IPS-11a (cell line): Measurements from ENCODE around the gene TMEM81.

ENCODE experiments used
- H3K4me3 ChIP-seq: one replicate; pipeline ENCODE4 v1.5.1; 2013; ENCODE audit warnings: low read depth, low read length, control low read depth

TMEM81 gene

DNA sequence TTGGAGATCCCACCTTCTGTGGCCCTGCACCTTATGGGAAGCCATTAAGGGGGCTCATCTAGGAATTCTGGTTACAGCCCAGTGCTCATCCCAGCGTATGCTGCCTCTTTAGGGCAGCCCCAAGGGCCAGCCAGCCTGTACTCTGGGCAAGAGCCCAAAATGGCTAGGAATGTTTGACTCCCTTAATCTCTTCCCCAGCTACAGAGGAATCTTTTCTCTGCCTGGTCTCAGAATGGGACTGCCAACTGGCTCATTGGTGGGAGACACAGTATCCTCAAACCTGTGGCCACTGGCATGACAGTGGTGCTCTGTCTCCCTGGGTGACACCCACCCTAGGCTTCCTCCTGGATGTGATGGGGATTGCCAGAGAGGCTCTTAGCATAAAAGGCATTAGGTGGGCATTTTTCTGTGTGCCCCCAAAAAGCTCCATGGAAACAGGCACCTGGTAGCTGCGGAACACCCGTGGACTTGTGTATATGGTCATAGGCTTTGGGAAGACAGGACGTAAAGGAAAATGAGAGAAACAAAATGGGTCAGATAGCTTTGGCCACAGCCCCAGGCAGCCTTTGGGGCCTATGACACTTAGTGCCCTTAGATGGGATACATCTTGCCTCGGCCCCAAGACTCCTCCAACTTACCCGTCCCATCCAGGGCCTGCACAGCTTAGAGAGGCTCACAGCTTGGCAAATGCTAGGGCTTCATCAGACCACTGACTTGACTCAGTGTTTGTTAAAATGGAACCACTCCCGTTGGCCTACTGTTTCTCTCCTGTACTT, 6.9 kb downstream of the TMEM81 start:
- no peak overlapping the region for H3K4me3 ChIP-seq

DNA sequence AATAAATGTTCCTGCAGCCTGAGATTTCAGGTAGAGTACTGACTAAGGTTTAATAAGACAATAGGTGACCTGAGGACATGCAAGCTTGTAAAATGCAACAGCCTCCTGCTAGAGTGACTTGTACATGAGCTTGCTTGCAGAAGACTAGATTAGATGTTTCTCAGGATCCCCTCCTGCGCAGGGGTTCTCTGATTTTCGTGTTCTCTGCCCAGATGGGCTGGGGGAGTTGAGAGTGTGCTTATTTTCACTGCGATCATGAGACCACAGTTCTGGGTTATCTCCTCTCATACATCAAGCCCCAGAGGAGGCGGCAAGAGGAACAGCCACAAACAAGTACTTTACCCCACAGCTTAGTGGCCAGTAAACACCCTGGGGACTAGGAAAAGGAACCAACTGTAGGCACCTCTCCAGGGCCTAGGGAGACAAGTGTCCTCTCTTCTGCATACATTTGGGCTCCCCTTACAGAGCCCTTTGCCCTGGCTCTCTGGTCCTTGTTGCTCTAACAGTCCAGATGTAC, 8.0 kb downstream of the TMEM81 start:
- no peak overlapping the region for H3K4me3 ChIP-seq

DNA sequence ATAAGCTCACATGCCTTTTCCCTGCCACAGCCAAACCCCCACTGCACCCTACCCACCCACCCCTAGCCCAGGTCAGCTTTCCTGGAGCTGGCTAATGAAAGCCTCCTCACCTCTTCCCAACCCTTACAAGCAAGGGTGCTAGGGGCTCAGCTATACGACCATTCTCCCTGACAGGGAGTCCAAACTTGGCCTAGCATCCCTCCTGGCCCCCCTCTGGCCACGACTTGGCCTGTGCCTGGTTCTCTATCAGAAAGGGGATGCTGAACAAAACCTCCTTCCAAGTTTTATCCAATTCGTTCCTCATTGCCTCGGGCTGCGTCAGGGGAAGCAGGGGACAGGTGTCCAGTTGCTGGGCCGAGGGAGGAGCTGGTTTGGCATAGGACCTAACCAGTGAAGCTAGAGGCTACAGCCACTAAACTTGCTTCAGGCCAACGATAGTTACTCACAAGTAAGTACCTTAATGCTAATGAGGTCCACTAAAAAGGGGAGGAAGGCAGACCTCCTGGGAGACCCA, 8.6 kb downstream of the TMEM81 start:
- no peak overlapping the region for H3K4me3 ChIP-seq

DNA sequence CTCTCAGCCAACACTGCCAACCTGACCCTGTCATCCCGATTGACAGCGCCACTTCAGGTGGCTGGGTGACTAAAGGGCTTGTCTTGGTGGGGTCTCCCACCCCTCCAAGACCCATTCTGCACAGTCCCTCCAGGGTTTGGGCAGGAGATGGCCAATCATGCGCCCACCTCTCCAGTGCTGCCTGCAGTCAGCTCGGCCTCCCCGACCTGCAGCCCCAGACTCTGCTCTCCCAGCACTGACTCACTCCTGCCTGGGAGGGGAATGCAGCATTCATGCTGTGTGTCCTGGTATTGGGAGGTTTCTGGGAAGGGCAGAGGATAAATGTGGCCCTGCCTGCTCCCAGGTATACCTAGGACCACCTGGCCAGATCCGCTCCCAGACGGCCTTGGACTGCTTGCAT, 9.7 kb downstream of the TMEM81 start:
- H3K4me3 ChIP-seq = no peak overlapping the region

DNA sequence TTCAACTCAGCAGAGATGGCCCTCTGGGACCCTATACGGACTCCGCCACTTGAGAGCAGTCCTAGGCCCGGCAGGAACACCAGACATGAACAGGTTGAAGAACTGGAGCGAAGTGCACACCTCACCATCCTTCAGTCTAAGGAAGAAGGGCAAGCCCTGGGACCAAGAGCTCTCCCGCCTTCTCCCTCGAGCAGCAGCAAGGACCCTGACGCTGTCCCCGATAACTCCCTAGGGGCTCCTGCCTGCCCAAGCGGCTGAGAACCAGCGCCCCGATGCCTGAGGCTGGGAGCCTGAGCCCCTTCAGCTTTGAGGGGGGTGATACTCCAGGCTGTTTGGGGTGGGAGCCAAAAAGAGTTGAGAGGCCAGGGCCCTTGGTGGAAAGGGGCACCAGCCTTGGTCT, 10.2 kb downstream of the TMEM81 start:
- H3K4me3 ChIP-seq = no peak overlapping the region

DNA sequence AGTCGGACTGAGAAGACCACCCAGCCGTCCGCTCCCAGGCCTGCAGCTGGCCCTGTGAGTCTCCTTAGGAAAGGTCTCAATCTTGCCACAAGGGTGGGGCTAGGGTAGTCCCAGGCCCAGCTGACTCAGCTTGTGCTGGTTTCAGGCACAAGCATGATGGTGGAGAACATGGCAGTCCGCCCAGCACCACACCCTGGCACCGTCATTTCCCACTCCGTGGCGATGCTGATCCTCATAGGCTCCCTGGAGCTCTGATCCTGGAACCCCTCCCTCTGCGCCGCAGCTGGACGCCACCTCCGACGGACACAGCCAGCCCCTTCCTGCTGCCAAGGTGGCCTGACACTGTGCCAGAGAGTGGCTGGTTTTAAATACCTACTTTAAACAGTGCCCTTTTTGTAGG, 10.7 kb downstream of the TMEM81 start:
- no peak overlapping the region for H3K4me3 ChIP-seq

DNA sequence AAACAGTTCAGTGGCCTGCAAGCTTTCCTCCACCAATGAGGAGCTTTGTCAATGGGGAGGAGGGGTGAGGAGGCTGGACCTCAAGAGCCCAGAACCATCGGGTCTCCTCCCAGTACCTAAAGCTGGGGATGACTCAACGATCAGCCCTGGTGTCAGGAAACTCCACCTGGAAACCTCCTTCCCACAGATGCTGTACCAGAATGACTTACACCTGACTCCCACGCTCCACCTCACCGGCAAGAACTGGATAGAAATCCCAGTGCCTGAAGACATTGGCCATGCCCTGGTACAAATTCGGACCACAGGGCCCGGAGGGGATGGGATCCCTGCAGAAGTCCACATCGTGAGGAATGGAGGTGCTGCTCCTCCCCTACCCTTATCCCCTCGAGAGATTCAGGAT, 11.4 kb downstream of the TMEM81 start:
- no peak overlapping the region for H3K4me3 ChIP-seq

DNA sequence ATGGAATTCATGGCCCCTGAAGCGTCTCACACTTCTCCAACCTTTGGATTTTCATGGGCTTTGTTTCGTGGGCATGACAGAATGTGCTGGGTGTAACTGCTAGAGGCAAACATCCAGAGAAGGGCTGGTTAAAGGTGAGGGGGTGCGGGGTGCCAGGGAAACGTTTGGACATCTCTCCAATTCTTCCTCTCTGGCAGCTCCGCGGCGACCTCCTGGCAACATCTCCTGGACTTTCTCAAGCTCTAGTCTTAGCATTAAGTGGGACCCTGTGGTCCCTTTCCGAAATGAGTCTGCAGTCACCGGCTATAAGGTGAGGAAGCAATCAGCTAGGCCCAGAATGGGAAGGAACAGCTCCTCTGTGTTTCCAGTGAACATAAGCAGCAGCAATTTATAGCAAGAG, 12.0 kb downstream of the TMEM81 start:
- no peak overlapping the region for H3K4me3 ChIP-seq

DNA sequence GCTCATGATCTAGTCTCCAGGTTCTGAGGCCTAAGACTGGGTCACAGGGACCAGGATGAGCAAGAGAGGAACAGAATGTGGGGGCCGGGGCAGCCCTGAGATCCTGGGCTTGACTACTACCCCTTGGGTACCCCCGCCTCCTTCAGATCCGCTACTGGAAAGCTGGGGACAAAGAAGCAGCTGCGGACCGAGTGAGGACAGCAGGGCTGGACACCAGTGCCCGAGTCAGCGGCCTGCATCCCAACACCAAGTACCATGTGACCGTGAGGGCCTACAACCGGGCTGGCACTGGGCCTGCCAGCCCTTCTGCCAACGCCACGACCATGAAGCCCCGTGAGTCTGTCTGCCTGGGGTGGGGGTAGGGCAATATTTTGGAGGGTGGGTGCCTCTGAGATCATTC, 12.5 kb downstream of the TMEM81 start:
- H3K4me3 ChIP-seq = no peak overlapping the region

DNA sequence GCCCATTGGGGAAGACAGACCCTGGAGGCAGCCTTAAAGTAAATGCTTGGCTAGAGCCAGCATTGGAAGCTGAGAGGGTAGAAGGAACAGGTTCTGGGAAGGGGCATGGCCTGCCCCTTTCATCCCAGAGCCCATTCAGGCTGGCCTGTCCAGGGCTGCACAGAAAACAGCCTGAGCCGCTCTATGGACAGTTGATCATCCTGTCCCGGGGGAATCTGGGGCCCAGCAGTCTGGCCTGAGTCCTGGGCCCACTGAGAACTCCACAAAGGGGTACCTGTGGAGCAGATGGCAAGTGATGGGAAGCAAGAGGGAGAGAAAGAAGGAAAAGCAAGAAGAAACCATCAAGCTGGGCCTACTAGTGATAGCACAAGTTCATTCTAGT, 13.2 kb downstream of the TMEM81 start:
- H3K4me3 ChIP-seq = no peak overlapping the region

DNA sequence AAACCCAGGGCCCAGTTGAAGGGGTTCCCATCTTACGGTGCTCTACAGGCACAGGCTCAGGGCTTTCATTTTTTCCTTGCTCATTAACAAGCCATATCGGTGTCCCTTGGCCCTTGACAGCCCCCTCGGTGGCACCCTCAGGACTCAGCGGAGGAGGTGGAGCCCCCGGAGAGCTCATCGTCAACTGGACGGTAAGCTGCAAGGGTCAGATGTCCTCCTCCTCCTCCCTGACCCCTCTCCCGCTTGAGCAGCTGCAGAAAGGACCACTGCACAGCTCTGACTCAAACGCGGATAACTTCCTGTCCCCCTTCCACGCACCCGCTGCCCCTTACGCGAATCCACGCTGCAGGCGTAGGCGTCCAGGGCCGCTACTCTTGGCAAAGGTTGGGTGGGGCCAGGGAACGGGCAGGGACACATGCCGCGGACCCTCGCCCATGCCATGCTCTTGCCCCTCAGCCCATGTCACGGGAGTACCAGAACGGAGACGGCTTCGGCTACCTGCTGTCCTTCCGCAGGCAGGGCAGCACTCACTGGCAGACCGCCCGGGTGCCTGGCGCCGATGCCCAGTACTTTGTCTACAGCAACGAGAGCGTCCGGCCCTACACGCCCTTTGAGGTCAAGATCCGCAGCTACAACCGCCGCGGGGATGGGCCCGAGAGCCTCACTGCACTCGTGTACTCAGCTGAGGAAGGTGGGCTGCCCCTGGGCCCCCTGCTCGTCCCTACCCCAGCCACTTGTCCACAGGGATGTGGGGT, 14.7 kb downstream of the TMEM81 start:
- H3K4me3 ChIP-seq = no peak overlapping the region

DNA sequence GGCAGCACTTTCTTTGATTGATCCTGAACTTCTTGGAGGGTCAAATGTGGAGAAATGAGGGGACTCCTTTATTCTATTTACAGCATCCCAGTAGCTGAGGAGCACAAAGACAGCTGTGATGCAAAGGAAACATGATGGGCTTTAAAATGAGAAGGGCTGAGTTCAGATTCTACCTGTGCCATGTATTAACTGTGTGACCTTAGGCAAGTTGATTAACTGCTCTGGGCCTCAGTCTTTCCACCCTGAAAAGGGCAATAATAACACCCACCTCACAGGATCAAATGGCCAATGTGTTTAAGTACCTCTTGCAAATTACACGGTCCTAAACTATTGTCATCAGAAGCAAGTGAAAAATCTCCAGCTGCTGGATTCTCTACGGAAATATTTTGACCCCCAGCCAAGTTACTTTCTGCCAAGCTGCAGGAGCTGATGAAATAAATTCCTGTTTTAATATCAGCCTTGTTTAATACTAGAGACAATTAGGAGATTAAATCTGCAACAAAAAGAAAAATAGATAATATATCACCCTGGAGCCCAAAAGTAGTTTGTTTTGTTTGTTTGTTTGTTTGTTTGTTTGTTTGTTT, 15.7 kb downstream of the TMEM81 start:
- no peak overlapping the region for H3K4me3 ChIP-seq

DNA sequence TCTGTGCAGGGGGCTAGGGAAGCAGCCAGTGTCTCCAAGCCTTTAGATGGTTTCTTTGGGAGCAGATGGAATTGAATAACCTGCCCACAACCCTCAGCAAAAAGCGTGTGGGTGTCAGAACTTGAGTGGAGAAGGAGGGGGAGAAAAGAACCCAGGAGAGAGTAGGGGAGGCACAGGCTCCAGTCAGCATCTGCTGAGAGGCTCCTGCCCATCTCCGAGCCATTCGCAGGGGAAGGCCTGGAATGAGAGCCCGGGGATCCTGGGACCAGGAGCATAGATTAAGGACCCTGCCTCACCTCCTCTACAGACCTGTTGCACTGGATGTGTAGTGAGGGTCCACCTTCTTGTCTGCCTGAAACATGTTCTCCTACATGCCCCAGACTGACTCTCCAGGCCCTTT, 16.3 kb downstream of the TMEM81 start:
- H3K4me3 ChIP-seq = no peak overlapping the region

DNA sequence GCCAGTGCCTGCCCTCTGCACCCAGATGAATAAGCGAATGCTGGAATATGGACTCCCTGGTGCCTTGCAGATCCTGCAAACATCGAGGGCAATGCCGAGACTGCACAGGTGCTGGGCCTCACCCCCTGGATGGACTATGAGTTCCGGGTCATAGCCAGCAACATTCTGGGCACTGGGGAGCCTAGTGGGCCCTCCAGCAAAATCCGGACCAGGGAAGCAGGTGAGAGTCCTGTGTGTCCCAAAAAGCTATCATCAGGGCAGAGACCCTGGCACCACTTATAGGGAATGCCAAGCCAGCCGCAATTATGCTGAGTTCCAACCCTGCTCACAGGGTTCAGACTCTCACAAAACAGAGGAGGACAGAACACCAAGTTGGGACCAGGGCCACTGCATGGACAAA, 17.2 kb downstream of the TMEM81 start:
- H3K4me3 ChIP-seq = no peak overlapping the region

DNA sequence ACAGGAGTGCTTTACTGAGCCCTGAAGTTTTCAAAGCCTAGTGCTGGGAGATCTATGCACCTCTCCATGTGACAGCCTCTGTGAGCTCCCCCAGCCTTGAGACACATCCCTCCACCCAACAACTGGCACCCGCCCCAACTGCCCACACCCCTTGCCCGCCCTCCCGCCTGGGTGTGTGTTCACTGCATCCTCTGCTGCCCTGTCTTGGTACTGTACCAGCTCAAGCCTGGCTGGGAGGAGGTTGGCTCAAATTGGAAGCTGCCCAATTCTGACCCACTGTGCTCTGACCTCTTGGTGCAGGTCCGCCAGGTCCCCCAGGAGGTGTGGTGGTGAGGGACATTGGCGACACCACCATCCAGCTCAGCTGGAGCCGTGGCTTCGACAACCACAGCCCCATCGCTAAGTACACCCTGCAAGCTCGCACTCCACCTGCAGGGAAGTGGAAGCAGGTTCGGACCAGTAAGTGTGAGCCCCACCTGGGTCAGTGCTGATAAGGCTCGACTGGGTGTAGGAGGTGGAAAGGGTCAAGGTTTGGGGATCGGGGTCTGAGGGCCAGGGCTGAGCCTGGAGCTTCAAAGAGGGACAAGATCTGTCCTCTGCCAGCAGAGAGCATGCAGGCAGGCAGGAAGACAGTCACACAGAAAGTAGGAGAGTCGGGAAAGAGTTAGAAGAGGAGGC, 18.0 kb downstream of the TMEM81 start:
- H3K4me3 ChIP-seq = no peak overlapping the region

DNA sequence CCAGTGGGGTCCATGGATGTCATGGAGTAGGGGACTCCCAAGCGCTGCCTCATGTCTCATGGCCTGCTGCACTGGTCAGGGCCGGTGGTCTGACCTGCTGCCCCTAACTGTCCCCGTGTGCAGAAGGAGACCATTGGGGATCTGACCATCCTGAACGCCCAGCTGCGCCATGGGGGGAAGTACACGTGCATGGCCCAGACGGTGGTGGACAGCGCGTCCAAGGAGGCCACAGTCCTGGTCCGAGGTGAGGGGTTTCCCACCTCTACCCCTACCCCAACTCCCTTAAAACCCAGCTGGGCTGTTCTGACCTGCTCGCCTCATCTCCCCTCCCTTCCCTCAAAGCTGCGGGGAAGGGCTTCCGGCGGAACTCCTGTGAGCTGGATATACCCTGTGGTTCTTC, 18.6 kb downstream of the TMEM81 start:
- no peak overlapping the region for H3K4me3 ChIP-seq

DNA sequence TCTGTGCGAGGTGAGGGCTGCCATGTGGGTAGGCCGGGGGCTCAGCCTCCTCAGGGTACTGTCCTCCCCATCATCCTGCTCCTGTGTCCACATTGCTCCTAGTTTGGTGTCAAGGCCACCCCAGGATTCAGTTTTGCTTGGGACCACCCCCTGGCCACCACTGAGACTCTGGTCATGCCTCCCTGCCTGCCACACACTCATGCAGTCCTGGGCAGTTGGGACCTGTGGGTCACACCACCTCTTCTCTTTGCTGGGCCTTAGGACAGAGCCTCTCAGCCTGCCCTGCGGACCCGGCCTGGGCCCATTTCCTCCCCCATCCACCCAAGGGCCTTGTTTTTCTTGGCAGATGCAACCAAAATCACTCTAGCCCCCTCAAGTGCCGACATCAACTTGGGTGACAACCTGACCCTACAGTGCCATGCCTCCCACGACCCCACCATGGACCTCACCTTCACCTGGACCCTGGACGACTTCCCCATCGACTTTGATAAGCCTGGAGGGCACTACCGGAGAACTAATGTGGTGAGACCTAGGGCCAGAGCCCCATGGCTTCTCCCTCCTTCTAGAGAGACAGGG, 19.4 kb downstream of the TMEM81 start:
- H3K4me3 ChIP-seq = no peak overlapping the region

DNA sequence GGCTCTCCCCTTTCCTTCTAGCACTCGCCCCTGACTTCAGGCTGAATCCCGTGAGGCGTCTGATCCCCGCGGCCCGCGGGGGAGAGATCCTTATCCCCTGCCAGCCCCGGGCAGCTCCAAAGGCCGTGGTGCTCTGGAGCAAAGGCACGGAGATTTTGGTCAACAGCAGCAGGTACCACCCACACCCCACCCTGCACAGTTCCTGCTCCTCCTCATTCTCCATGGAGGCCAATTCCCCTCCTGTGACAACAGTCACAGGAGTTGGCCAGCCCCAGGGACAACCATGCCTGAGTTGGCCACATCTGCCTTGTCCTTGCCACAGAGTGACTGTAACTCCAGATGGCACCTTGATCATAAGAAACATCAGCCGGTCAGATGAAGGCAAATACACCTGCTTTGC, 20.0 kb downstream of the TMEM81 start:
- no peak overlapping the region for H3K4me3 ChIP-seq

DNA sequence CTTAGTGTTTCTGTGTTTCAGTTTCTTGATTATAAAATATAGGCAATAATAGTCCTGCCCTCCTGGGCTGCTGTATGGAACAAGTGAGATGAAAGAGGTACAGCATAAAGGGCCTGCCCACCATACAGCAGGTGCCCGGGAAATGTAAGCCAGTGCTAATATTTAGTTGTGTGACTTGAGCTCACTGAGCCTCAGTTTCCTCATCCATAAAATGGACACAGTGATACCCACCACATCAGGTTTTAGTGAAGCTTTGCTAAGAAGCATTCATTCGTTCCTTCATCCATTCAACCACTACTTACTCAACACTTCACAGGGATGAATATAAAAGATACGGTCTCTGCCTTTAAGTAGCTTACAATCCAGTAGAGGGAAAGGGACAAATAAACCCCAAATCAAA, 21.4 kb downstream of the TMEM81 start:
- no peak overlapping the region for H3K4me3 ChIP-seq

DNA sequence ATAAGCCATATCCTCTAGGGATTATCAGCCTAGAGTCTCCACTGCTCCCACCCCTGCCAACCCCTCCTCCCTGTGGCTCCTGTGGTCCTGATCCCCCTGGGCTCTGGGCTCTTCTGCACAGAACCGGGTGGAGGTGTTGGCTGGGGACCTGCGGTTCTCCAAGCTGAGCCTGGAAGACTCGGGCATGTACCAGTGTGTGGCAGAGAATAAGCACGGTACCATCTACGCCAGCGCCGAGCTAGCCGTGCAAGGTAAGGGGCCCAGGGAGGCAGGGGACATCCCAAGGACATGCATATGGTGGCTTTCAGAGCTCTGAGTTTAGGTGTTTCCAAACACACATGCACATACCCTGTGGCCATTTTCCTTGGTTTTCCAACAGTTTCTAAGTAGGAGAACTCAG, 21.9 kb downstream of the TMEM81 start:
- no peak overlapping the region for H3K4me3 ChIP-seq

DNA sequence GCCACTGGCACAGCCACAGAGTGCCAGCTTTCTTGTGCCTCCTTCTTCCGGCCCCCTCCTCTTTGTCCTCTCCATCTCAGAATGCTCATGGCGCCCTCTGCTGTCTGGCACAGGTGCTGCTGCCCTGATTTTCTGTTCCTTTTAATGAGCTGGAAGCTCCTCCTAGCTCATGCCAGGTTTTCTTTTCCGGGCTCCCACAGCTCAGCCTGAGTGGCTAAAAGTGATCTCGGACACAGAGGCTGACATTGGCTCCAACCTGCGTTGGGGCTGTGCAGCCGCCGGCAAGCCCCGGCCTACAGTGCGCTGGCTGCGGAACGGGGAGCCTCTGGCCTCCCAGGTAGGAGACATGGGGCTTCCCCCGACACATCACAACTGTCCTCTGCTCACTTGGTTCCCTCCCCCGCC, 22.6 kb downstream of the TMEM81 start:
- no peak overlapping the region for H3K4me3 ChIP-seq
